Measurements from ENCODE around the gene BLMH. TPM values are rescaled to one million over a fixed set of nuclear protein-coding genes. Genes with fewer than 3 reads are reported as not detected.
A peak's percentile ranks its signal among the peaks of the same experiment; 100 is the strongest.

The BLMH gene
- total and polyA plus RNA-seq, 9 of the 15 experiments (the other 6 are each of a cell fraction or from before 2014, with no cell fraction given), result 26.0 to 118 (median 67.3) TPM

- Histone ChIP-seq H3K27ac (ENCODE audit: extremely low read depth, low read depth, low read length) (no peak overlapping the region), H3K4me3 (no peak overlapping the region), H4K20me1 (replicated peaks; ENCODE audit: control insufficient read depth, insufficient read depth, low read length) (peaks cover 6% of the 10 kb centered on the region; the same call in 1 of the 2 replicates), H3K9me3 (replicated peaks; ENCODE audit: control insufficient read depth, insufficient read depth, low read depth, low read length) (no peaks in the 10 kb centered on the region), H3K36me3 (ENCODE audit: control insufficient read depth, insufficient read depth, low read length) (no peaks in the 10 kb centered on the region), H3K9ac (ENCODE audit: insufficient read depth in 1 of 2, low read depth in 2 of 2, low read length in 2 of 2) (peak overlapping the region in 1 of 2 experiments; percentile 29; a peak in 1 of 4 replicates), H2AFZ (ENCODE audit: low read depth, low read length) (no peak overlapping the region), H3K27me3 (ENCODE audit: control insufficient read depth in 2 of 2, insufficient read depth in 2 of 2, low read length in 2 of 2) (peaks cover 32 to 54% of the 10 kb centered on the region in 2 experiments), H3K4me2 (ENCODE audit: insufficient read depth, low read length) (no peak overlapping the region), H3K79me2 (ENCODE audit: control insufficient read depth, insufficient read depth, low read length) (no peaks in the 10 kb centered on the region), H3K9me1 (ENCODE audit: control insufficient read depth, insufficient read depth, low read length) (no peaks in the 10 kb centered on the region), H3K4me1 (replicated peaks in 1 of 2; ENCODE audit: control insufficient read depth in 2 of 2, insufficient read depth in 2 of 2, low read length in 2 of 2) (peaks cover 0 to 32% of the 10 kb centered on the region in 2 experiments; a peak in 2 of 5 replicates)
- ATAC-seq, result peak; percentile 12; the same call in 2 of the 3 replicates
- ChIA-PET POLR2A (interaction anchor here (0.6 to 1.0 kb wide), 2 partner anchors 11 to 25 kb away, joined by 3 to 4 read pairs; no protein-coding TSS in a partner anchor), CTCF (ENCODE audit: low intra/inter-chr PET ratio) (no interaction called here)
- in situ Hi-C loops (cut with MboI) (no loop called here), intact Hi-C loops (cut with micrococcal nuclease) (no loop called here)
- DNase-seq (ENCODE audit: extremely low read depth in 1 of 4, low spot score in 3 of 4), result no peak
- TF ChIP-seq ZNF696 (CRISPR knock-in tag; conservative IDR thresholded peaks at IDR 0.05) (no peak), TCF15 (CRISPR knock-in tag; IDR thresholded peaks at IDR 0.05) (no peak), RAD51 (IDR thresholded peaks at IDR 0.05; ENCODE audit: borderline replicate concordance, low read depth) (no peak), POLR2AphosphoS5 (IDR thresholded peaks at IDR 0.05; ENCODE audit: control insufficient read depth, insufficient read depth, low read depth, low read length) (no peak), JUND (IDR thresholded peaks at IDR 0.05; ENCODE audit: borderline replicate concordance, low read depth, low read length) (no peak), JUND (tag; IDR thresholded peaks at IDR 0.05; ENCODE audit: borderline replicate concordance, low read depth, low read length) (no peak), KLF1 (tag; IDR thresholded peaks at IDR 0.05) (no peak), ZC3H8 (IDR thresholded peaks at IDR 0.05) (no peak), CSDE1 (IDR thresholded peaks at IDR 0.05) (no peak), MEIS2 (IDR thresholded peaks at IDR 0.05; ENCODE audit: partially characterized antibody) (no peak), HOXB6 (CRISPR knock-in tag; IDR thresholded peaks at IDR 0.05; ENCODE audit: borderline replicate concordance) (no peak)
- FAIRE-seq, result no peak
- no TSS peak for BruUV-seq (replicated peaks)
- WGBS (ENCODE audit: insufficient coverage, low coverage, missing lambda C conversion rate), result 28% methylated on average over 15 of the region's 21 CpGs
These were observed 54.3 kb downstream of the BLMH start for GRCh38 chr17:30237296-30238002.

Data from K562 (cell line).